ENCODE measurements around the gene QKI.
"Not testable (repeated sequence)": the region's sequence is repeated elsewhere in the genome, so short reads cannot be mapped to it uniquely, and the experiment has no call there.

Gene QKI

DNA sequence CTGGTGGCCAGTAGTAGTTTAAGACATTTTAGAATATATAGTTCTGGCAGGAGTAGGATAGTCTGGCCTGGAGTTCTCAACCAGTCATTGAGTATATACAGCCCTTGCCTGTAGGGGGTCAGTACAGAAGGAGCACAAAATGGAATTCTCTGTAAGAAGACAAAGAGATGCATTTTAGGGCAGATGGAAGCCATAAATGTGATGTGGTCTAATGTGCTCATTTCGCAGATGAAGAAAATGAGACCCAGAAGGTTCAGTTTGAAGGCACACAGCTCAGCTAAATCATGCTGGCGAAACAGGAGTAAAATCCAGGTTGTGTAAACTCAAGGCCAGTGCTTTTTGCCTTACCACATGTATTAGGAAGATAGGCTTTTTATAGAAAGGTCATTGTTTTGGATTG, 29.6 kb downstream of the QKI start:
- no peak for DNase-seq

DNA sequence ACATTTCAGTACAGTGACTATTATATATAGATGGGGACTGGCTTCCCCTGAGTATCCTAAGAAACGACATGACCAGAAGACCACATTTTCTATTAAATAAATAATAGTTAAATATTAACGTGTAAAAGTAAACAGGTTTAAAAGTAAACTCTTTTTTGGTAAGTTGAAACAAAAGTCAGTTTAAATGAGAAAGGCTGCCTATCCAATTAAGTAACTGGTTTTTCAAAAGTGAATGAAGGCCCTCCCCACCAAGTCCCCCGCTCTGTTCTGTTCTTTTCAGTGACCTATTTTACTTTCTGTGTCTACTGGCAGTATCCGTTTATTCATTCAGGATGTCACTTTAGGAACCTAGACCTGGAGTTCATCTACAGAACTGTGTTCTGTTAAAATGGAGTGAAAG, 32.0 kb downstream of the QKI start:
- DNase-seq, result no peak

GRCh38 chr6:163449076-163449475, 34.6 kb downstream of the QKI start:
- DNase-seq, result no peak

GRCh38 chr6:163454425-163454824, 39.9 kb downstream of the QKI start:
- DNase-seq, result no peak

DNA sequence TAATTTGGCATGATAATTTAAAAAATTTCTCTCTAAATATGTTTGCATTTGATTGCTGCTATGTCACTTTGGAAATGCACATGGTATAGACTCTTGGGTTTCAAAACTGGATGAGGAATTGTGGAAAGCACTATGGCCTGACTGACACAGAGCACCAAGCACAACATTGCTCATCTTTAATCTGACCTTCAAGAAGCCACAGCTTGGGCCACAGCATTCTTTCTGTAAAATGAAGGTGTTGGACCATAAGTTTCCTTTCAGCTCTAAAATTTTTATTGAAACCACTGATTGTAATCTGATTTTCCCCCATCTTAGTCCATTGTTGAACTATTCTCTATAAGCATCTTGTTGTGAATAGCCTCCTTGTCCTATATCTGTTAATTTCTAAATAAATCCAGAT, 41.0 kb downstream of the QKI start:
- DNase-seq, result no peak

- DNase-seq, result no peak
Observed at GRCh38 chr6:163457637-163458561, 43.4 kb downstream of the QKI start.

DNA sequence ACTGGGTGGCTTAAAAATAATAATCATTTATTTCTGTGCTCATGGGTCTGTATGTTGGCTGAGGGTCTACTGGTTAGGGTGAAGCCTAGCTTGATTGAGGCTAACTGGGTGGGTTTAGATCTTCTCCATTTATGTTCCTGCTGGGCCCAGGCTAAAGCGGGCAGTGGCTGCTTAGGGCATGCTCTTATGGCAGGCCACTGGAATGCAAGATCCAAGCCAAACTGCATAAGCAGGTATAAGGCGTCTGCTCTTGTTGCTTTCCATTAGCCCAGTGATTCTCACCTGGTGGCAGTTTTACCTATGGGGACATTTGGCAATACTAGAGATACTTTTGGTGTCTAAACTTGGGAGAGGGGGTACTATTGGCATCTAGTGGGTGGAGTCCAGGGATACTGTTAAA, 44.5 kb downstream of the QKI start:
- no peak for DNase-seq

DNA sequence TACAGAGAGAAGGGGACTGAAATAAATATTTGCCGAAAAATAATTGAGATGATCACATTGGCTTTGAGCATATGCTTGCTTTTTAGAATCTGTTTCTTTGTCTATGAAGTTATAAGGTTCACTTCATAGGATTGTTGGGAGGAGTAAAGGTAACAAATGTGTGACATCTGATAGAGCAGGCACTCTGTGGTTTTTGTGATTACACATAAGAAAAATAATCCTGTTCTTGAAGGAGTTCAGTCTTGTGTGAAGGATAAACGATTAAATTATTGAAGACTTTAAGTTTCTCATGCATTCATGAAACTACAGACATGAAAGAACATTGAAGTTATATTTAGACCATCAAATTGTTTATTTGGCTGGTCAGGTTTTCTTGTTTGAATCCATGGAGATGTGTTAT, 45.0 kb downstream of the QKI start:
- no peak for DNase-seq

GRCh38 chr6:163460307-163460782, 45.8 kb downstream of the QKI start:
- no peak for DNase-seq

DNA sequence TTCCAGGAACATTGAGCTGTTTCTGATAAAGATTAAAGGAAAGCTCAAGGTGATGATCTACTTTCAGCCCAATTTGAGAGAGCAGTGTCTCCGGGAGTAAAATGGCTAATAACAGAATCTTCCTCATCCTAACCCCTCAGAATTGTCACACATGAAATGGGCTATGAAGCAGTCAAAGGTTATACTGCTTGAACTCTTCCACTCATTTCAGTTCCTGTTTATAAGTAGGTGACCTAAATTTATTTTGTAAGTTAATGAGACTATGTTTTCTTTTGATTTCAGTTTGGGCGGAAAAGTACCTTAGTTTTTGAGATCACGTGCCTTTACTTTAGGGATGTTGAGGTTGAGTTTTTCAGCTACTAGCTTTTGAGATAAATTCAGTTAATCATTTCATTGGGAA, 47.2 kb downstream of the QKI start:
- DNase-seq, result no peak

GRCh38 chr6:163463180-163463579, 48.7 kb downstream of the QKI start:
- no peak for DNase-seq

DNA sequence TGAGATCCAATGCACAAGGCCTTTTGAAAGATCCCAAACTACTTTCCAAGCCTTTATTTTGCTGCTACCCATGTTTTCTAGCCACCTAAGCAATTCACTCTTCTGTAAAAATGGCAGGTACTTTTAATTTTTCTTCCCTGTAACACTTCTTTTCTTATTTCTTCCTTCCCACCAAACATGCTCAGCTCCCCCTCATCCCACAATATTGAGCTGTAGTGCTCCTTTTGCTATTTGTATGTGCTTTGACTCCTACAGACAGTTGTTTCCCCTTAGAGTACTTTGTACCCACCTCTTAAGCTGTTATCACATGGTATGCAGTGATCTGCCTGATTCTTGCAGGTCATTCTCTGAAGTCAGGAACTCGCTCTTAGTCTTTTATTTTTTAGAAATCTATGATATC, 49.3 kb downstream of the QKI start:
- DNase-seq, result no peak

DNA sequence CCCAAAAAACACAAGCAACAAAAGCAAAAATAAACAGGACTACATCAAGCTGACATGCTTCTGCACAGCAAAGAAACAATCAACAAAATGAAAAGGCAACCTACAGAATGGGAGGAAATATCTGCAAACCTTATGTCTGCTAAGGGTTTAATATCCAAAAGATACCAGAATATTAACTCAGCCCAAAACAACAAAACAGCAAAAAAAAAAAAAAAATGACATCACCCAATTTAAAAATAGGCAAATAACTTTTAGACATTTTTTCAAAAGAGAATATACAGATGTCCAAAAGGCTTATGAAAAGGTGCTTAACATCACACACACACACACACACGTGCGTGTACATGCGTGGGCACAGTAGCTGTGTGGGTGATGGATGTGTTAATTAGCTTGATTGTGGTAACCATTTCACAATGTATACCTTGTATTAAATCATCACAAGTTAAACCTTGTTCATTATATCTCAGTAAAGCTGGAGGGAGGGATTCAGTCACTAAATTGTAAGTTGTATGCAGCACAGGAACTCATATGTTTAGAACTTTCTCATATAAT, 52.4 kb downstream of the QKI start:
- DNase-seq, result no peak

DNA sequence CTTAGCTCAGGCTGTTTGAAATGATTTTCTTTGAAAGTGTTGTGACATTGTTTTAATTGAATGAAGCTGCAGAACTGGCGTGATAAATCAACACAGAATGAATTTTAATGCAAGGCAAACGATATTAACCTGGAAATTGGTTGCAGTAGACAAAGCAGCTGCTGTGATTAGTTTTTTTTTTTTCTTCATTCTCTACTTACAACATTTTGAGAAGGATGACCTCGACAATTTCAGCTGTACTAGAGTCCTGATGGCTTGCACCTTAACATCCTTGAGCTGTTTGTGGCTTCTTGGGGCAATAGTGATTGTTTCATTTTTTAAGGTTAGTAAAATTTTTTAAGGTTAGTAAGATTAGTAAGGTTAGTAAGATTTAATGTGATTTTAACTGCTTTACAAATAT, 54.2 kb downstream of the QKI start:
- no peak for DNase-seq

DNA sequence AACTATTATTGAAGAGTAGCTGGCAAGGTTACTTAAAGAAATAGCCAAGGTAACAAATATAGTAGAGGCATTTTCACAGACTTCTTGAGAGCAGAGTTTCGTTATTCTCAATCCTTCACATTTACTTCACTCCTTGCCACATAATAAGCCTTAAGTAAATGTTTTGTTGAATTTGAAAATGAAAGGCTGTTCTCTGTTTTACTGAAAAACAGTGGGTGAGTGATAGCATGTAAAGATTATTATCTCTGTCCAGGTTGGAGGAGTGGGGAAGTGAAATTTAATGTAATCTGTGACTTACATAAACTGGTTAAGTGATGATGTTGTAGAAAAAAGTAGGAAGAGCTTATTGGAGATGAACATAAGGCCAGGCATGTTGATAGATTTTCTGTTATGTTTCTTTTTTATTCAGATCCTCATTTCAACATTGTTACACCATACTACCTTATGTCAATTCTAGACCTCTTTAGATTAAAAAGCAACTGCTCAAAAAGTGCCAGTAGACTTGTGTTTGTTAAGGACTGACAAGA, 55.0 kb downstream of the QKI start:
- DNase-seq, result no peak

- no peak for DNase-seq
Observed at GRCh38 chr6:163470611-163471010, 56.1 kb downstream of the QKI start.

GRCh38 chr6:163474581-163474980, 60.1 kb downstream of the QKI start:
- no peak for DNase-seq

GRCh38 chr6:163476946-163477345, 62.4 kb downstream of the QKI start:
- not testable (repeated sequence) for DNase-seq

GRCh38 chr6:163483107-163483506, 68.6 kb downstream of the QKI start:
- no peak for DNase-seq

DNA sequence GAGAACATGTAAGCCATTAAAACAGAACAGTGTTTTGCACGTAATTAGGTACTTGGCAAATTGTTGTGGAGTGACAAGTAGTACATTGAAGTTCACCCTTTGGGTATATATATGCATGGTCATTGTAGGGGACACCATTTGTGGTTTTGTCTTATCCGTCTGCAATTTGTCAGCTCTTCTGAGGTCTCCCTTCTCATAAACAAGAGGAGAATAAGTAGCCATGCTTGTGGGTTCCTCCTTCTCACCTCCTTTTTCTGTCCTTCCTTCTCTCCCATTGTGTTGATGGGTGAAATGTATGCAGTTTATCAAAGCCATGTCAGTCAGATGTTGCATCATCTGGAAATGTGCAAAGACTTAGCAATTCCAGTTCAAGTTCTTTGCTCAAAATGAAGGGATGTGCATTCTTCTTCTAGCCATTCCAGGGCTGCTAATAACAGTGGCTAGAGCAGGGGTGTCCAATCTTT, 70.9 kb downstream of the QKI start:
- DNase-seq, result no peak

DNA sequence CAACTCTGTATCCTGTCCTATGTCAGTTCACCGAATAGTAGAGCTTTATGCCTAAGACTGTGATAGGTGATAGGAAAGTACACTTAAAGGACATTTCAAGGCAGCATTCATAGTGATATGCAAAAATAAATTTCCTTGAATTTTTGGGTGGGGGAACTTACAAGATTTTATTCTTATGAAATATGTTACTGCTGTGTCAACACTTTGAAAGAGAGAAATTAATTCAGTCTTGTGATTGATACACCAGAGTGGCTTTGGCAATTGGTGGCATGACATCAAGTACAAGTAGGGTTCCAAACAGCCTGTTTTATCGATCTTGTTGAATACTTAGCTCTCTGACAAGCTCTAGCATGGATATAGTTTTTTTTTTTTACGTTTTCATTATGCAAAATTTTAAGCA, 72.3 kb downstream of the QKI start:
- DNase-seq, result no peak

DNA sequence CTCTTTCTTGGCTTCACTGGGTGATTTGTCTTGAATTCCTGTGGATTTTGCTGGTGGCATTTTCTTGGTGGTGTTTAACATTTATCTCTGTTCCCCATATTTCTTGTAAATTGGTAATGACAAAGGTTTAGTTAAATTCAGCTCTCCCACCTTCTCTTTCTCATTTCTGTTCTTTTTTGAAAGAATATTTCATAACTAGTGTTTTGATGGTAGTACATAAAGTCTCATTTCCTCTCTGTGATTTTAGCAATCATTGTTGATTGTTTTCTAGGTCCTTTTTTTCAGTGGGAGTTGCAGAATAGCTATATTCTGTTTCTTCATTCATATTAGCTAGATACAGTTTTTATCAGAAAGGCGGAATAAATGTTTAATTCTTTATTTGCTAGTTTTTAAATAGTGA, 73.1 kb downstream of the QKI start:
- DNase-seq, result no peak

DNA sequence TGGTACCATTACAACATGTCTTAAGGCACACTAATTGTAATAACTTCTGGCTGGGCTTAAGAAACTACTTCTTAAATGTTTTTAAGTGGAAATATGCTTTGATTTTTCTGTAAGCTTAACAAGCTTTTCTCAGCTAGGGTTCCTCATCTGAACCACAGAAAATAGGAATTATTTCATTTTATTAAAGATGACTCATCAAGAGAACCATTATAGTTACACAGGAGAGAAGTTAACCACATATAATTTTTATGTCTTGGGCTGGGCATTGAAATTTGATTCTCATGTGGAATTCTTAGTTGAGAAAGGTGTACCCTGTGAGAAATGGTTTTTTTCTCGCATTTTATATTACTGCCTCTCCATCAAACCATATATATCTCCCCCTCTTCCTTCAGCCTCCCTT, 75.1 kb downstream of the QKI start:
- DNase-seq, result no peak
